ENCODE measurements around the gene GNG8. TPM values are rescaled to one million over a fixed set of nuclear protein-coding genes. Genes with fewer than 3 reads are reported as not detected.

The GNG8 gene
- total RNA-seq, 2 donors from 2014 or later, result not detected

- Histone ChIP-seq H3K9ac (ENCODE audit: low read depth in 2 of 2, low read length in 2 of 2) (no peak overlapping the region), H3K27ac (no peak overlapping the region), H3K4me3 (no peak overlapping the region), H3K27me3 (no peaks in the 10 kb centered on the region), H3K36me3 (peaks cover 30% of the 10 kb centered on the region), H3K9me3 (no peaks in the 10 kb centered on the region), H3K4me1 (peaks cover 12% of the 10 kb centered on the region)
- TF ChIP-seq, protein P1, sequence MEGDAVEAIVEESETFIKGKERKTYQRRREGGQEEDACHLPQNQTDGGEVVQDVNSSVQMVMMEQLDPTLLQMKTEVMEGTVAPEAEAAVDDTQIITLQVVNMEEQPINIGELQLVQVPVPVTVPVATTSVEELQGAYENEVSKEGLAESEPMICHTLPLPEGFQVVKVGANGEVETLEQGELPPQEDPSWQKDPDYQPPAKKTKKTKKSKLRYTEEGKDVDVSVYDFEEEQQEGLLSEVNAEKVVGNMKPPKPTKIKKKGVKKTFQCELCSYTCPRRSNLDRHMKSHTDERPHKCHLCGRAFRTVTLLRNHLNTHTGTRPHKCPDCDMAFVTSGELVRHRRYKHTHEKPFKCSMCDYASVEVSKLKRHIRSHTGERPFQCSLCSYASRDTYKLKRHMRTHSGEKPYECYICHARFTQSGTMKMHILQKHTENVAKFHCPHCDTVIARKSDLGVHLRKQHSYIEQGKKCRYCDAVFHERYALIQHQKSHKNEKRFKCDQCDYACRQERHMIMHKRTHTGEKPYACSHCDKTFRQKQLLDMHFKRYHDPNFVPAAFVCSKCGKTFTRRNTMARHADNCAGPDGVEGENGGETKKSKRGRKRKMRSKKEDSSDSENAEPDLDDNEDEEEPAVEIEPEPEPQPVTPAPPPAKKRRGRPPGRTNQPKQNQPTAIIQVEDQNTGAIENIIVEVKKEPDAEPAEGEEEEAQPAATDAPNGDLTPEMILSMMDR (IDR thresholded peaks at IDR 0.05), result no peak
- no peak for DNase-seq
- intact Hi-C loops (cut with DNase I), result no loop called here
These were observed 30.0 kb downstream of the GNG8 start for GRCh38 chr19:46606019-46606418.

- Histone ChIP-seq H3K36me3 (peaks cover 30% of the 10 kb centered on the region), H3K9me3 (no peaks in the 10 kb centered on the region), H3K4me3 (no peak overlapping the region), H3K4me1 (peaks cover 12% of the 10 kb centered on the region), H3K9ac (ENCODE audit: low read depth in 2 of 2, low read length in 2 of 2) (no peak overlapping the region), H3K27me3 (no peaks in the 10 kb centered on the region), H3K27ac (no peak overlapping the region)
- DNase-seq, result no peak
- TF ChIP-seq, protein P1 (IDR thresholded peaks at IDR 0.05), result no peak
- intact Hi-C loops (cut with DNase I), result no loop called here
These were observed 30.6 kb downstream of the GNG8 start for GRCh38 chr19:46605356-46605821.

DNA sequence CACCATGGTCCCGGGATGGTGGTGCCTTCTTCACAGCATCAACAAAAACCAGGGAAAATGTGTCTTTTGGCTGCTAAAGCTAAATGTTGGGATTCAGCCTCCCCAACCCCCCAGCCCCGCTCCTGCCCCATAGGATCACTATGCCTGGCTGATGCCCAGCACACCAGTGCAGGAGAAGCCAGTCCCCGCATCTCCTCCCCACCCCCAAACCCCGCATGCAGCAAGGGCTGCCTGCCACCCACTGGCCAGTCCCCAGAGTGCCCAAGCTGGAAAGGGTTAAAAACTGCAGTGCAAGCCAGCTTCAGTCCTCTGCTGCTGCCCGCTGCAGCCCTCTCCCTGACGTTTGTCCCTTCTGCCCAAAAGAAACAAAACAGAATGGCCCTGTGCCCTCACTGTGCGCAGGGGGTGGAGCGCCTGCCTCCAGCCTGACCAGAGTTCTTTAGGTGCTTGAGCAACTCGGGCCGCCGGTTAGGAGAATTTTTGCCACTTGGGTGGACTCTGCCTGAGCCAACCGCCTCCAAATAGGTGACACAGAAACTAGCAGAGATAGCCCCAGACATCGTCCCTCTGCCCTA is 31.1 kb downstream of the GNG8 start:
- Histone ChIP-seq H3K4me1 (peaks cover 12% of the 10 kb centered on the region), H3K9me3 (no peaks in the 10 kb centered on the region), H3K27me3 (no peaks in the 10 kb centered on the region), H3K36me3 (peaks cover 30% of the 10 kb centered on the region), H3K4me3 (no peak overlapping the region), H3K27ac (no peak overlapping the region), H3K9ac (ENCODE audit: low read depth in 2 of 2, low read length in 2 of 2) (no peak overlapping the region)
- DNase-seq, result no peak
- intact Hi-C loops (cut with DNase I), result no loop called here
- TF ChIP-seq, protein P1 (IDR thresholded peaks at IDR 0.05), result no peak

DNA sequence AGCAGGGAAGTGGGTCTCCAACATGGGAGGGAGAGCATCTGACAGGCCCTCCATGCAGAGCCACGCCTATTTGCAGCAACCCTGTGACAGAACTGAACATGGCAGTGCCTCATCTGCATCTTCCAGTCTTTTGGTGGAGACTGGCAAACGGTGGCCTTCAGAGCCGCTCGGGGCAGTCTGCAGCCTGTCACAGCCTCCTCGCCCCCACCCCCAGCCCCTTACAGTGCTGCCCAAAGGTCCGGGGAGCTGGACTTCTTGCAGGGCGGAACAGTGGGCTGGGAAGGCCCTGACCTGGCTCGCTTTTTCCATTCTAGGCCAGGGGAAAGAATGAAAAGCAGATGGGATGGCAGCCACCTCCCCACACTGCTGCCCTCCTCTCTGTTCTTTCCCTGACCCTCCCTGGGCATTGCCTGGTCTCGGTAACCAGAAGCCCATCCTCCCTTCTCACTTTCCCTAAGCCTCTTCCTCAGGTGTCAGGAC is 32.2 kb downstream of the GNG8 start:
- Histone ChIP-seq H3K4me1 (peaks cover 12% of the 10 kb centered on the region), H3K27ac (peak overlapping the region; percentile 97), H3K9me3 (no peaks in the 10 kb centered on the region), H3K9ac (ENCODE audit: low read depth in 2 of 2, low read length in 2 of 2) (peak overlapping the region in 1 of 2 donors; percentile 100), H3K4me3 (no peak overlapping the region), H3K36me3 (peaks cover 30% of the 10 kb centered on the region), H3K27me3 (no peaks in the 10 kb centered on the region)
- intact Hi-C loops (cut with DNase I), result no loop called here
- no peak for DNase-seq
- TF ChIP-seq, protein P1 (IDR thresholded peaks at IDR 0.05), result no peak

DNA sequence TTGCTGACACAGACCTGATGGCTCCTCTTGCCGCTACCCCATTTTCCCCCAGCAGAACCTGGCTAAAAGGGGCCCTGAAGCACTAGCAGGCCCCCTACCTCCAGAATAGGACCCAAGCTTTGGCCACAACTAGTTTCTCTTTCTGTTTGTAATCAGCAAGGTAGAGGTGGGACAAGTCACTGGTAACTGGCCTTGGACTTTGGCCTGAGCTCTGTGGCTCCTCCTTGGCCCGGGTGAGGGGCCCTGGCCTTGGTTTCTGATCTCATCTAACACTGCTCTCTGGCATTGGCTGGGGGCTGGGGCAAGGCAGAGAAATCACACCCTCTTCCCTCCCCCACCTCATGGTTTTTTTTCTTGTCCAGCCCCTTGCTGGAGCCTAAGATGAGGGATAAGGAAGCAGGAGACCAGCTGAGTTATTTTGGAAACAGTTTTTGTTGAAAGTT is 32.8 kb downstream of the GNG8 start:
- Histone ChIP-seq H3K36me3 (peaks cover 24% of the 10 kb centered on the region), H3K27ac (peak overlapping the region; percentile 97), H3K4me1 (peaks cover 12% of the 10 kb centered on the region), H3K4me3 (peak overlapping the region; percentile 98), H3K9ac (ENCODE audit: low read depth in 2 of 2, low read length in 2 of 2) (peak overlapping the region; percentile 76 to 100), H3K27me3 (no peaks in the 10 kb centered on the region), H3K9me3 (no peaks in the 10 kb centered on the region)
- TF ChIP-seq, protein P1 (IDR thresholded peaks at IDR 0.05), result no peak
- DNase-seq, result peak; percentile 85
- intact Hi-C loops (cut with DNase I), result no loop called here

Data from colonic mucosa (tissue), 4 donors.